ENCODE data around the gene FNTB. TPM values are rescaled to one million over a fixed set of nuclear protein-coding genes. Genes with fewer than 3 reads are reported as not detected.

The FNTB gene
- total RNA-seq, 1 donor from 2014 or later, result 21.6 TPM

DNA sequence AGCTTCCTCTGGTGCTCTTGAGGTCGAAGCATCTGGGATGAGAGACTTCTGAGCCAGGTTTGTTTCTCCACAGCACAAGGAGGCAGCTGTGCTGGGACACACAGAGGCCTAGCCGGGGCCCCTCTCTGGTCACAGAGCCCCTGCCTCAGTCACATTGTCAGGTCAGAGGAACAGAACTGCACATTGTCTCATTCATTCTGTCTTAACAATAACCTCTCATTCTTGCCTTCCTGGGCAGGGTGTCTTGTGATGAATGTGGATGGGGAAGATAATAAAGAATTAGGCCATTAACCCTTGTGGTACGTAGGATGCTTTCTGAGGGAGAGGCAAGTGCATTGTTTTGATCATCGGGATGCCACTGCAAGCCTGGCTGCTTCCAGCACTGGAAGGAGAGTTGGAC lies 29.8 kb downstream of the FNTB start:
- no peaks in the 10 kb centered on the region for H3K27me3 Mint-ChIP-seq (ENCODE audit: low read depth)
- no peak overlapping the region for H3K4me3 Mint-ChIP-seq (ENCODE audit: unreplicated experiment)
- H3K9me3 Mint-ChIP-seq (ENCODE audit: low read depth), result no peaks in the 10 kb centered on the region
- H3K36me3 Mint-ChIP-seq (ENCODE audit: low read depth), result peaks cover 16% of the 10 kb centered on the region
- DNase-seq (ENCODE audit: low spot score), result no peak
- TF ChIP-seq CTCF (IDR thresholded peaks at IDR 0.05), result no peak
- H3K27ac Mint-ChIP-seq (ENCODE audit: unreplicated experiment), result no peak overlapping the region
- H3K4me1 Mint-ChIP-seq (ENCODE audit: low read depth), result peaks cover 4% of the 10 kb centered on the region

DNA sequence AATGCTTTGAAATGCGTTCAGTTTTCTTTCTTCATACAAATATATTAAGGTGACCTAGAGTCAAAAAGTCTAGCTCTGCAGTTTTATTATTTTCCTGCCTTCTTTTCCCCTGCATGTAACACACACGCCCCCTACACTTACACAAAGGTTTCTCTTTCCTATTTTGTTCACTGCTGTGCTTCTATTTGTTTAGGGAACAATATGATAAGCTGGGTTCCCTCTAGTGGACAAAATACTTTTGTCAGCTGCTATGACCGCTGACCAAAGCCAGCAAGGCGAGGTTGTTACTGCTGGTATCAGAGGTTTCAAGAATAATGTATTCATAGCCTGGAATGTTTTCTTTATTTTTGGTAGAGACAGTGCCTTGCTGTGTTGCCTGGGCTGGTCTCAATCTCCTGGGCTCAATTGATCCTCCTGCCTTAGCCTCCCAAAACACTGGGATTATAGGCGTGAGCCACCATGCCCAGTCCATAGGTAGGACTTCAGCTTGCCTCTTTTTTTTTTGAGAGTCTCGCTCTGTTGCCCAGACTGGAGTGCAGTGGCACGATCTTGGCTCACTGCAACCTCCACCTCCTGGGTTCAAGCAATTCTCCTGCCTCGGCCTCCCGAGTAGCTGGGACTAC lies 33.4 kb downstream of the FNTB start:
- TF ChIP-seq CTCF (IDR thresholded peaks at IDR 0.05), result peak; percentile 85
- Mint-ChIP-seq H3K36me3 (ENCODE audit: low read depth) (peaks cover 13% of the 10 kb centered on the region), H3K27me3 (ENCODE audit: low read depth) (no peaks in the 10 kb centered on the region)

DNA sequence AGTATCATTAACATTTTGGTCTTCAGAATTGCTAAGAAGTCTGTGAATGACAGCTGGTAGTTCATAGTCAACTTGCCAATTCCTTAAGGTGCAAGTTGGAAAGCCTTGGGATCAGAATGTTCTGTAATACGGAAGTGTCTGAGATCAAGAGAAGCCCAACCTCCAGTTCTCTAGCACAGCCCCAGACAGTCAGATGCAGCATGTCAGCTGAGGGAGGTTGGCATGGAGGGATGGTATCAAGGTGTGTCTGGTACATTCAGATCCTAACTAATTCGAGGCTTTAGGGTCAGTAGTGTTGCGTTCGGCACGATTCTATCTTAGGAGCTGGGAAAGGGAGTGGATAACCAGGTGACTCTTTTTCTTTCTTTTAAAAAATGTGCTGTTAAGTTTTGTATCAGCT lies 38.3 kb downstream of the FNTB start:
- DNase-seq (ENCODE audit: low spot score), result no peak
- H3K9me3 Mint-ChIP-seq (ENCODE audit: low read depth), result no peaks in the 10 kb centered on the region
- no peak overlapping the region for H3K4me3 Mint-ChIP-seq (ENCODE audit: unreplicated experiment)
- TF ChIP-seq CTCF (IDR thresholded peaks at IDR 0.05), result no peak
- H3K27me3 Mint-ChIP-seq (ENCODE audit: low read depth), result no peaks in the 10 kb centered on the region
- H3K4me1 Mint-ChIP-seq (ENCODE audit: low read depth), result peaks cover 1% of the 10 kb centered on the region
- no peak overlapping the region for H3K27ac Mint-ChIP-seq (ENCODE audit: unreplicated experiment)
- peaks cover 24% of the 10 kb centered on the region for H3K36me3 Mint-ChIP-seq (ENCODE audit: low read depth)

More for the DNA sequence above, 33.4 kb downstream of the FNTB start:
- Mint-ChIP-seq H3K27ac (ENCODE audit: unreplicated experiment) (no peak overlapping the region), H3K4me3 (ENCODE audit: unreplicated experiment) (no peak overlapping the region), H3K9me3 (ENCODE audit: low read depth) (no peaks in the 10 kb centered on the region), H3K4me1 (ENCODE audit: low read depth) (peaks cover 4% of the 10 kb centered on the region)
- no peak for DNase-seq (ENCODE audit: low spot score)

DNA sequence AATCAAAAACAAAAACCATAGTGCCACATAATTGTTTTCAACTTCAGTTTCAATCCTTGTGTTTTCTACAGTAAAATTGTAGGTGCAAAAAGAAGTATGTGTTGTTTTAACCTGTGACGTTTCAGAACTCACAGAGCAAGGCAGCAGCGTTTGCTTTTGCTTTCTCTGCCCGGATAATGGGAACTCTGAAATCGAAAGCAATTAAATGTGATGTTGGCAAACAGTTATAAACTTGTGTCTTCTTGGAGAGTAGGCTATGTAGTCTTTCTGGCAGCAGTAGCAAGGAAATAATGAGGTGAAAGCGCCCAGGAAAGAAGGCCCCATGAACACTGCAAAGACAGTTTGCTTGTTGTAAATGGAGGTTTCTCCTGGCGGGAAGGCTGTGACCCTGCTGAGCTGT lies 39.1 kb downstream of the FNTB start:
- Mint-ChIP-seq H3K4me3 (ENCODE audit: unreplicated experiment) (no peak overlapping the region), H3K27ac (ENCODE audit: unreplicated experiment) (no peak overlapping the region), H3K27me3 (ENCODE audit: low read depth) (no peaks in the 10 kb centered on the region), H3K9me3 (ENCODE audit: low read depth) (no peaks in the 10 kb centered on the region), H3K36me3 (ENCODE audit: low read depth) (peaks cover 28% of the 10 kb centered on the region), H3K4me1 (ENCODE audit: low read depth) (no peaks in the 10 kb centered on the region)
- DNase-seq (ENCODE audit: low spot score), result no peak
- no peak for TF ChIP-seq CTCF (IDR thresholded peaks at IDR 0.05)

- H3K27me3 Mint-ChIP-seq (ENCODE audit: low read depth), result no peaks in the 10 kb centered on the region
- H3K4me3 Mint-ChIP-seq (ENCODE audit: unreplicated experiment), result no peak overlapping the region
- no peaks in the 10 kb centered on the region for H3K4me1 Mint-ChIP-seq (ENCODE audit: low read depth)
- H3K27ac Mint-ChIP-seq (ENCODE audit: unreplicated experiment), result no peak overlapping the region
- TF ChIP-seq CTCF (IDR thresholded peaks at IDR 0.05), result no peak
- no peak for DNase-seq (ENCODE audit: low spot score)
- peaks cover 30% of the 10 kb centered on the region for H3K36me3 Mint-ChIP-seq (ENCODE audit: low read depth)
- H3K9me3 Mint-ChIP-seq (ENCODE audit: low read depth), result no peaks in the 10 kb centered on the region
Measured at GRCh38 chr14:65026526-65026925, 39.8 kb downstream of the FNTB start.
